Measurements from ENCODE around the gene ZNF841.

The ZNF841 gene

GRCh38 chr19:52138278-52138982, 42.9 kb upstream of the ZNF841 start:
- Histone ChIP-seq H3K27me3 (ENCODE audit: insufficient read depth, low read length) (no peaks in the 10 kb centered on the region), H2AFZ (ENCODE audit: low read length) (0 out of 2 replicates have a peak overlapping the region, but pooled peaks have one; percentile 93), H3F3A (ENCODE audit: insufficient read depth, low read length) (no peaks in the 10 kb centered on the region), H4K20me1 (ENCODE audit: insufficient read depth, low read length) (no peaks in the 10 kb centered on the region), H3K4me3 (ENCODE audit: low read depth, low read length, poor library complexity, severe bottlenecking) (peak overlapping the region; percentile 98), H3K9me2 (ENCODE audit: low read depth, low read length) (no peaks in the 10 kb centered on the region), H3K27ac (ENCODE audit: low read depth, low read length, poor library complexity, severe bottlenecking) (no peak overlapping the region), H3K4me2 (ENCODE audit: low read length) (peak overlapping the region; percentile 99), H3K36me3 (ENCODE audit: insufficient read depth, low read length) (peaks cover 19% of the 10 kb centered on the region), H3K79me2 (ENCODE audit: insufficient read depth, low read length) (no peaks in the 10 kb centered on the region), H3K4me1 (ENCODE audit: insufficient read depth, low read length, severe bottlenecking) (peaks cover 16% of the 10 kb centered on the region), H3K9me3 (ENCODE audit: low read length) (peaks cover 29% of the 10 kb centered on the region), H3K9ac (ENCODE audit: low read length) (peak overlapping the region; percentile 98)
- TF ChIP-seq CTCF (IDR thresholded peaks at IDR 0.05; ENCODE audit: low read length): no peak
- TF ChIP-seq EZH2 (IDR thresholded peaks at IDR 0.05; ENCODE audit: borderline replicate concordance, low read length): no peak

GRCh38 chr19:52120286-52120685, 24.7 kb upstream of the ZNF841 start:
- Histone ChIP-seq H2AFZ (ENCODE audit: low read length) (no peak overlapping the region), H3K79me2 (ENCODE audit: insufficient read depth, low read length) (no peaks in the 10 kb centered on the region), H3K4me2 (ENCODE audit: low read length) (no peak overlapping the region), H3K9me2 (ENCODE audit: low read depth, low read length) (no peaks in the 10 kb centered on the region), H4K20me1 (ENCODE audit: insufficient read depth, low read length) (no peaks in the 10 kb centered on the region), H3K27ac (ENCODE audit: low read depth, low read length, poor library complexity, severe bottlenecking) (no peak overlapping the region), H3K27me3 (ENCODE audit: insufficient read depth, low read length) (no peaks in the 10 kb centered on the region), H3K9ac (ENCODE audit: low read length) (no peak overlapping the region), H3F3A (ENCODE audit: insufficient read depth, low read length) (no peaks in the 10 kb centered on the region), H3K36me3 (ENCODE audit: insufficient read depth, low read length) (peaks cover 94% of the 10 kb centered on the region), H3K9me3 (ENCODE audit: low read length) (peaks cover 55% of the 10 kb centered on the region), H3K4me1 (ENCODE audit: insufficient read depth, low read length, severe bottlenecking) (no peaks in the 10 kb centered on the region), H3K4me3 (ENCODE audit: low read depth, low read length, poor library complexity, severe bottlenecking) (no peak overlapping the region)
- TF ChIP-seq EZH2 (IDR thresholded peaks at IDR 0.05; ENCODE audit: borderline replicate concordance, low read length) (no peak), CTCF (IDR thresholded peaks at IDR 0.05; ENCODE audit: low read length) (no peak)

GRCh38 chr19:52115526-52116053, 20.0 kb upstream of the ZNF841 start:
- Histone ChIP-seq H3F3A (ENCODE audit: insufficient read depth, low read length) (no peaks in the 10 kb centered on the region), H3K79me2 (ENCODE audit: insufficient read depth, low read length) (no peaks in the 10 kb centered on the region), H2AFZ (ENCODE audit: low read length) (no peak overlapping the region), H4K20me1 (ENCODE audit: insufficient read depth, low read length) (no peaks in the 10 kb centered on the region), H3K4me2 (ENCODE audit: low read length) (no peak overlapping the region), H3K9me2 (ENCODE audit: low read depth, low read length) (no peaks in the 10 kb centered on the region), H3K27ac (ENCODE audit: low read depth, low read length, poor library complexity, severe bottlenecking) (no peak overlapping the region), H3K9ac (ENCODE audit: low read length) (no peak overlapping the region), H3K36me3 (ENCODE audit: insufficient read depth, low read length) (peaks cover 58% of the 10 kb centered on the region), H3K4me3 (ENCODE audit: low read depth, low read length, poor library complexity, severe bottlenecking) (no peak overlapping the region), H3K4me1 (ENCODE audit: insufficient read depth, low read length, severe bottlenecking) (no peaks in the 10 kb centered on the region), H3K27me3 (ENCODE audit: insufficient read depth, low read length) (no peaks in the 10 kb centered on the region), H3K9me3 (ENCODE audit: low read length) (peaks cover 77% of the 10 kb centered on the region)
- TF ChIP-seq CTCF (IDR thresholded peaks at IDR 0.05; ENCODE audit: low read length): no peak
